ENCODE data around the gene PRR19. TPM values are rescaled to one million over a fixed set of nuclear protein-coding genes. Genes with fewer than 3 reads are reported as not detected.
"Not testable (repeated sequence)": the region's sequence is repeated elsewhere in the genome, so short reads cannot be mapped to it uniquely, and the experiment has no call there.

PRR19 gene
- total and polyA plus RNA-seq, 4 donors = 0.23 to 1.0 (median 0.77) TPM

DNA sequence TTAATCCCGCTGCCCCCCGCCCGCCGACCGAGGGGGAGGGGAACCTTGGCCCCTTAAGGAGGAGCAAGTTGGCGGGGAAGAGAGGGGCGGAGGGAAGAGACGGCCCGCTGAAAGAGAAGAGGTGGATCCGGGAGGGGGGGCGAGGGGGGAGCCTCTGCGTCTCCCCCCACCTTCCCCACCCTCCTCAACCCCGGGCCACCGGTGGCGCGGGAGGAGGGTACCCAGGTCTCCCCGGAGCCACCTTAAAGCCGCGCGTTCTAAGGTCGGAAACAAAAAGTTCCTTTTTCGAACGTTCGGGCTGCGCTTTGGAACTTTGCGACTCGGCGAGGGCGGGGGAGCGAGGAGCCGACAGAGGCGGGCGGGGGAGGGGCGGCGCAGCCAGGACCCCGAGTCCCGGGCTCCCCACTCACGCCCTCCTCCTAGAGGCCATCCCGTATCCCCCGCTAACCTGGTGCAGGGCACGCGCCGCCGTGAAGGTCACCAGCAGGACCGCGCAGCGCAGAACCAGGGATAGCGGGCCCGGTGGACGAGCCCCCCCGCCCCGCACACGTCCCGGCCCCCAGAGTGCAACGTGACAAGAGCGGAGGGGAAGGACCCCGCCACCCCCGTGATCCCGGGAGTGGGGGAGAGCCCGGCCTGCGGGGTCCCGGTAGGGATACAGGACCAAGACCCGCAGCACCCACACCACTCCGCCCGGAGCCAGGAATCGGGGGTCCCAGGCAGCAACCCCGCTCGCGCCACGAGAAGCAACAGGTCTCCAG, 47.7 kb upstream of the PRR19 start:
- Histone ChIP-seq H3K4me1 (ENCODE audit: control insufficient read depth in 5 of 5, insufficient read depth in 5 of 5, low read length in 5 of 5) (peaks cover 12 to 38% (median 19%) of the 10 kb centered on the region in 5 donors), H3K27ac (ENCODE audit: low read depth in 1 of 2, low read length in 1 of 2) (peak overlapping the region; percentile 98 to 99), H3K4me3 (peak overlapping the region; percentile 73), H3K9me3 (ENCODE audit: control insufficient read depth in 4 of 4, insufficient read depth in 3 of 4, low read length in 3 of 4) (no peaks in the 10 kb centered on the region), H3K36me3 (ENCODE audit: control insufficient read depth in 4 of 4, insufficient read depth in 4 of 4, low read length in 4 of 4) (peaks cover 0 to 9% (median 7%) of the 10 kb centered on the region in 4 donors), H3K9ac (ENCODE audit: insufficient read depth in 1 of 2, low read length in 2 of 2) (peak overlapping the region; percentile 48 to 65), H3K27me3 (ENCODE audit: control insufficient read depth in 3 of 3, insufficient read depth in 3 of 3, low read length in 2 of 3) (no peaks in the 10 kb centered on the region)
- ATAC-seq (ENCODE audit: insufficient read depth, low FRiP score) = peak; percentile 24
- TF ChIP-seq, protein P1, sequence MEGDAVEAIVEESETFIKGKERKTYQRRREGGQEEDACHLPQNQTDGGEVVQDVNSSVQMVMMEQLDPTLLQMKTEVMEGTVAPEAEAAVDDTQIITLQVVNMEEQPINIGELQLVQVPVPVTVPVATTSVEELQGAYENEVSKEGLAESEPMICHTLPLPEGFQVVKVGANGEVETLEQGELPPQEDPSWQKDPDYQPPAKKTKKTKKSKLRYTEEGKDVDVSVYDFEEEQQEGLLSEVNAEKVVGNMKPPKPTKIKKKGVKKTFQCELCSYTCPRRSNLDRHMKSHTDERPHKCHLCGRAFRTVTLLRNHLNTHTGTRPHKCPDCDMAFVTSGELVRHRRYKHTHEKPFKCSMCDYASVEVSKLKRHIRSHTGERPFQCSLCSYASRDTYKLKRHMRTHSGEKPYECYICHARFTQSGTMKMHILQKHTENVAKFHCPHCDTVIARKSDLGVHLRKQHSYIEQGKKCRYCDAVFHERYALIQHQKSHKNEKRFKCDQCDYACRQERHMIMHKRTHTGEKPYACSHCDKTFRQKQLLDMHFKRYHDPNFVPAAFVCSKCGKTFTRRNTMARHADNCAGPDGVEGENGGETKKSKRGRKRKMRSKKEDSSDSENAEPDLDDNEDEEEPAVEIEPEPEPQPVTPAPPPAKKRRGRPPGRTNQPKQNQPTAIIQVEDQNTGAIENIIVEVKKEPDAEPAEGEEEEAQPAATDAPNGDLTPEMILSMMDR (IDR thresholded peaks at IDR 0.05; ENCODE audit: control extremely low read depth, extremely low read depth) = no peak
- WGBS, 2 donors = 0 to 1% methylated on average over 45 to 69 of the region's 70 CpGs
- peak; percentile 86 to 91 (median 90) for DNase-seq

DNA sequence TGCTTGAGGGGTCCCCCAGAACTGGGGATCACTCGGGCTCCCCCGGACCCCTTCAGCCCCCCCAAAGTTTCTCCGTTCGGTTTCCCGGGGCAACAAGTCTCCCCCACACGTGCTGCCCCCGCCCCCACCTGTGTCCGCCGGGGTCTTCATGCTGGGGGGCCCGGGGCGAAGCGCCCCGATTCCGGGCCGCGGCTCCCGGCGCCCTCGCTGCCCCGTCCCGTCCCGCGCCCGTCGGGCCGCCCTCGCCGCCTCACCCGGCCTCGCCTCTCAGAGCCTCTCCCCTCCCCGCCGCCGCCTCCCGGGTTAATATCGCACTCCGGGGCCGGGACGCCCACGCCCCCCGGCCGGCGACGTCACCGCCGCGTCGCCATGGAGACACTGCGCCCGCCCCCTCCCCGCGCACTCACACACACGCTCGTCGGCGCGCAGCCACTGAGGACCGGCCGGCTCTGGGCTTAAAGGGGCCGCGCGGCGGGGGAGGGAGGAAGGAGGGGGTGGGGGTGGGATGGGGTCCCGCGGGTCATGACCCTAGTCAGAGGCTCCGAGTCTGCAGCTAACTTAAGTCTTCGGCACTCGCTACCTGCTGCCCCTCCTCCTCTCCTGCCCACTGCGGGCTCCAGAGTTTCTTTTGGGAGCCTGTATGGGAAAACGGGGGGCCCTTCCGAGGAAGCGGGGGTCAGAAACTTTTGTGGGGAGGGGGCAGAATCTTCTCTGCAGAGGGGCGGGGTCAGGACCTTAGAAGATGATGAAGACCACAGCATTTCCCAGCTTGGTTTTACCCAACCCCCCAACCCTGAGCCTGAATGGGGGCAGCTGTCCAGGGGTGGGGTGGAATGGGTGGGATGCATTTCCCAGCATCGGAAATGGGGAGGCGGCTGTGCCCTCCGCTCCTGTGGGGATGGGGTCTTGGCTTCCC, 46.8 kb upstream of the PRR19 start, which contains the start of gene ERF:
TSS of gene ERF (minus strand) at position 279 of the 916 bp plus-strand sequence. CDS start at position 150, 129 bp downstream.
- DNase-seq = peak; percentile 94 to 96 (median 96)
- 1% methylated on average over 65 to 75 of the region's 75 CpGs for WGBS, 2 donors
- TF ChIP-seq, protein P1 (IDR thresholded peaks at IDR 0.05; ENCODE audit: control extremely low read depth, extremely low read depth) = no peak
- H3K27me3 ChIP-seq (ENCODE audit: control insufficient read depth in 3 of 3, insufficient read depth in 3 of 3, low read length in 2 of 3) = no peaks in the 10 kb centered on the region
- H3K36me3 ChIP-seq (ENCODE audit: control insufficient read depth in 4 of 4, insufficient read depth in 4 of 4, low read length in 4 of 4) = peaks cover 0 to under 1% (median under 1%) of the 10 kb centered on the region in 4 donors
- peak within 1 kb of the TSS; percentile 73 for H3K4me3 ChIP-seq
- peaks cover 12 to 35% (median 15%) of the 10 kb centered on the region in 5 donors for H3K4me1 ChIP-seq (ENCODE audit: control insufficient read depth in 5 of 5, insufficient read depth in 5 of 5, low read length in 5 of 5)
- H3K9ac ChIP-seq (ENCODE audit: insufficient read depth in 1 of 2, low read length in 2 of 2) = peak within 1 kb of the TSS; percentile 63 to 67
- H3K9me3 ChIP-seq (ENCODE audit: control insufficient read depth in 4 of 4, insufficient read depth in 3 of 4, low read length in 3 of 4) = no peaks in the 10 kb centered on the region
- peak; percentile 89 for ATAC-seq (ENCODE audit: insufficient read depth, low FRiP score)
- H3K27ac ChIP-seq (ENCODE audit: low read depth in 1 of 2, low read length in 1 of 2) = peak within 1 kb of the TSS; percentile 98 to 99

DNA sequence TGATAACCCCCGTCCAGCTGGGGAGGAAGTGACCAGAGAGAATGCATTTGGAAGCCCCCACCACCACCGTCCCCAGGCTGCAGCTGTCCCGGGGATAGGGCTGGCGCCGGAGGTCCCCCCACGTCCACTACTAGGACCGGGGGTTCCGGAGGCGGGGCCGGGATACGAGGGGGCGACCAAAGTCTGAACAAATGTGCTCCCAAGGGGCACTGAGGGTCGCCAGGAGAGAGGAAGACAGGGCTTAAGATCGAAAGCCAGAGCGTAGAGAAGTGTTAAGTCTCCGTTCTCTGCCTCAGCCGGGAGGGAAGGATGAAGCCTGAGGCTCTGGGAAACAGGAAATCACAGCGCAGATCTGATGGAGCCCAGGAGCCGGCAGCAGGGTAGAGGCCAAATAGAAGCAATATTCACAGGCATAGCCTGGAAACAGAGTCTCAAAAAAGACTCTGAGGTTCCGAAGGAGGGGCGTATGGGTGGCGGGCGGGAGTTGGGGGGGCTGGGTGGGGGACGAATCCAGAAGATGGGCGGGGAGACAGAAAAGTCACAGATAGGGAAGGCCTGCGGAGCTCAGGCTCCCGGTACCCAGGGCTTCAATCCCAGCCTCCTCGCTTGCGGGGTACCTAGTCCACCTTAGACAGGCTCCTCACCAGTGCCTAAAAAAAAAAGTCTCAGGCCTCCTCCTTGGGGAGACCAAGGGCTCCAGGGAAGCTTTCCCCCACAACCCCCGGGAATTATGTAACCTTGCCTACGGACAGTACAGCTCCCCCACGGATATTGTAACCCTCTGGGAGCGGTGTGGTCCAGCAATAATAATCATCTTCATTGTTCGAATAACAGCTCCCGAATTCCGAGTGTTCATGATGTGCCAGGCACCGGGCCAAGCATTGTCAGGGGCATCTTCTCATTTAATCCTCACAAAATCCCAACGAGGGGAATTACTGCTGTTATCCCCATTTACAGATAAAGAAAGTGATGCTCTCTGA, 45.9 kb upstream of the PRR19 start:
- TF ChIP-seq, protein P1 (IDR thresholded peaks at IDR 0.05; ENCODE audit: control extremely low read depth, extremely low read depth) = no peak
- peak; percentile 68 to 79 (median 78) for DNase-seq
- no peaks in the 10 kb centered on the region for H3K36me3 ChIP-seq (ENCODE audit: control insufficient read depth in 4 of 4, insufficient read depth in 4 of 4, low read length in 4 of 4)
- H3K9ac ChIP-seq (ENCODE audit: insufficient read depth in 1 of 2, low read length in 2 of 2) = peak overlapping the region; percentile 63 to 67
- H3K4me1 ChIP-seq (ENCODE audit: control insufficient read depth in 5 of 5, insufficient read depth in 5 of 5, low read length in 5 of 5) = peaks cover 11 to 26% (median 14%) of the 10 kb centered on the region in 5 donors
- H3K27ac ChIP-seq (ENCODE audit: low read depth in 1 of 2, low read length in 1 of 2) = peak overlapping the region; percentile 87 to 88
- WGBS, 2 donors = 10% methylated on average over 38 of the region's 38 CpGs
- H3K4me3 ChIP-seq = peak overlapping the region; percentile 17
- ATAC-seq (ENCODE audit: insufficient read depth, low FRiP score) = no peak
- no peaks in the 10 kb centered on the region for H3K27me3 ChIP-seq (ENCODE audit: control insufficient read depth in 3 of 3, insufficient read depth in 3 of 3, low read length in 2 of 3)
- H3K9me3 ChIP-seq (ENCODE audit: control insufficient read depth in 4 of 4, insufficient read depth in 3 of 4, low read length in 3 of 4) = no peaks in the 10 kb centered on the region

DNA sequence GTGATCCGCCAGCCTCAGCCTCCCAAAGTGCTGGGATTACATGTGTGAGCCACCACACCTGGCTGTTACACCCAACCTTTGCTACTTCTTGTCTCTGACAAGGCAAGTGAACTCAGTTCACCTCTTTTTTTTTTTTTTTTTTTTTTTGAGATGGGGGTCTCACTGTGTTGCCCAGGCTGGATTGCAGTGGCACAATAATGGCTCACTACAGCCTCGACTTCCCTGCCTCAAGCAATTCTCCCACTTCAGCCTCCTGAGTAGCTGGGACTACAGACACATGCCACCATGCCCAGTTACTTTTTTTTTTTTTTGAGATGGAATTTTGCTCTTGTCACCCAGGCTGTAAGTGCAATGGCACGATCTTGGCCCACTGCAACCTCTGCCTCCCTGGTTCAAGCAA, 44.1 kb upstream of the PRR19 start:
- WGBS, 2 donors = 78 to 83% methylated on average over 3 of the region's 3 CpGs
- not testable (repeated sequence) for H3K9ac ChIP-seq (ENCODE audit: insufficient read depth in 1 of 2, low read length in 2 of 2); ATAC-seq (ENCODE audit: insufficient read depth, low FRiP score); H3K9me3 ChIP-seq (ENCODE audit: control insufficient read depth in 4 of 4, insufficient read depth in 3 of 4, low read length in 3 of 4); H3K4me1 ChIP-seq (ENCODE audit: control insufficient read depth in 5 of 5, insufficient read depth in 5 of 5, low read length in 5 of 5); H3K36me3 ChIP-seq (ENCODE audit: control insufficient read depth in 4 of 4, insufficient read depth in 4 of 4, low read length in 4 of 4); H3K27ac ChIP-seq (ENCODE audit: low read depth in 1 of 2, low read length in 1 of 2); H3K4me3 ChIP-seq; H3K27me3 ChIP-seq (ENCODE audit: control insufficient read depth in 3 of 3, insufficient read depth in 3 of 3, low read length in 2 of 3); DNase-seq
